Right lobe of liver (tissue), 6 donors: Measurements from ENCODE around the gene CHST11. TPM values are rescaled to one million over a fixed set of nuclear protein-coding genes. Genes with fewer than 3 reads are reported as not detected.

Source experiments
- ATAC-seq, 4 donors: fragments of 200-7000 bp; cut with Tn5 transposase; one replicate each; pipeline ENCODE4 v1.9.1; 2020; ENCODE audit warnings: mild to moderate bottlenecking in 4 of 4, moderate library complexity in 4 of 4
- DNase-seq, 3 donors: peaks; one replicate each; pipeline ENCODE4 v3.0.0-alpha.2; 2020
- H3K27ac ChIP-seq, 3 donors: fragments of 200-600 bp; one replicate each; pipeline ENCODE4 v1.8.0; 2022
- H3K27me3 ChIP-seq, 2 donors: fragments of 200-600 bp; one replicate each; pipeline ENCODE4 v1.8.0; 2022
- H3K36me3 ChIP-seq, 4 donors: fragments of 200-600 bp; sonication (generic) in 1 of 4; one replicate each; pipeline versions ENCODE4 v1.5.1 to v1.8.0; 2017 to 2022; ENCODE audit warnings: control low read depth in 1 of 4
- H3K4me1 ChIP-seq, 4 donors: fragments of 200-600 bp; sonication (generic) in 1 of 4; one replicate each; pipeline versions ENCODE4 v1.5.1 to v1.8.0; 2017 to 2022; ENCODE audit warnings: control low read depth in 1 of 4
- H3K4me3 ChIP-seq, 3 donors: fragments of 200-600 bp; one replicate each; pipeline ENCODE4 v1.8.0; 2022
- H3K9me3 ChIP-seq, 4 donors: fragments of 200-600 bp; sonication (generic) in 1 of 4; one replicate each; pipeline versions ENCODE4 v1.5.1 to v1.8.0; 2017 to 2022; ENCODE audit warnings: control low read depth in 1 of 4
- POLR2A ChIP-seq: fragments of 450-650 bp; IDR thresholded peaks from one replicate; pipeline ENCODE4 v1.6.1; 2017; ENCODE audit warnings: antibody characterized with exemption, mild to moderate bottlenecking
- WGBS: methylation state at CpG from one replicate; pipeline ENCODE4 v1.1.6; 2018; ENCODE audit warnings: low coverage, low lambda C conversion rate; ENCODE audit not compliant: insufficient coverage; ENCODE audit errors: missing lambda C conversion rate; 5-methylcytosine and 5-hydroxymethylcytosine counted together
- intact Hi-C, 2 donors: fragments of 100-400 bp; cut with DNase I; formaldehyde crosslinking; loops; one replicate each; pipeline versions ENCODE4 v1.11.2 to v1.14.1; 2022
- total RNA-seq, 6 experiments: library from RNA; depleted of rRNA in 2 of 6; stranded (reverse); fragments of >200 nt in 2 of 6; fragmentation: NEBNext Ultra II Directional in 3 of 6; extraction: Animal tissue kit (Norgen Biotek cat#: 25700) in 3 of 6; gene quantifications; one replicate each; pipeline versions ENCODE4 v1.1.0 to v1.2.4, GENCODE V29; 2016 to 2023
- TF ChIP-seq, protein P1 (sequence below), 4 donors: fragments of 200-600 bp in 3 of 4; fragments of 450-650 bp in 1 of 4; IDR thresholded peaks; one replicate each; pipeline versions ENCODE4 v1.5.1 to v1.8.0; 2016 to 2022; ENCODE audit warnings: antibody characterized with exemption in 4 of 4, mild to moderate bottlenecking in 2 of 4
- donor health status: DM: no; HTN: yes; CAD: no.
- donor health status: DM: no; HTN: no; CAD: no.
- donor health status: DM: no; HTN: no; CAD: no.
- donor health status: DM: no; HTN: yes; CAD: no.
- donor health status: DM: no; HTN: yes; CAD: no.

Gene CHST11
- total RNA-seq, 6 experiments from 2014 or later: 0.57 to 10.4 (median 3.5) TPM

DNA sequence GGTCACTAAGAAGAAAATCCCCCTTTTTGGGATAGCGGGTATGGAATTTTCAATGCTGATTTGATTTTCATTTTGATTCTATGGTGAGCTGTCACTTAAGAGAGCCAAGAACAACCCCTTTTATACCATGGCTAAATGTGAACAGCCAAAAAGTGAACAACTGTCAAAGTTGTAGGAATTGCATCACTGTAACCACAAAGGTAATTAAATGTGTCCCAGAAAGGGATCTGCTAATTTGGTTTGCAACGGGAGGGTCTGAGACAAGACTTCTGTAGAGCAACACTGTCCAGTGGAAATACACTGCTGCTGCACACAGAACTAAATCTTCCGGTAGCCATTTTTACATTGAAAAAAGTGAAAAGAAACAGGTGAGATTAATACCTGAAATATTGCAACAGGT lies 14.6 kb downstream of the CHST11 start:
- TF ChIP-seq POLR2A: no peak
- TF ChIP-seq, protein P1, sequence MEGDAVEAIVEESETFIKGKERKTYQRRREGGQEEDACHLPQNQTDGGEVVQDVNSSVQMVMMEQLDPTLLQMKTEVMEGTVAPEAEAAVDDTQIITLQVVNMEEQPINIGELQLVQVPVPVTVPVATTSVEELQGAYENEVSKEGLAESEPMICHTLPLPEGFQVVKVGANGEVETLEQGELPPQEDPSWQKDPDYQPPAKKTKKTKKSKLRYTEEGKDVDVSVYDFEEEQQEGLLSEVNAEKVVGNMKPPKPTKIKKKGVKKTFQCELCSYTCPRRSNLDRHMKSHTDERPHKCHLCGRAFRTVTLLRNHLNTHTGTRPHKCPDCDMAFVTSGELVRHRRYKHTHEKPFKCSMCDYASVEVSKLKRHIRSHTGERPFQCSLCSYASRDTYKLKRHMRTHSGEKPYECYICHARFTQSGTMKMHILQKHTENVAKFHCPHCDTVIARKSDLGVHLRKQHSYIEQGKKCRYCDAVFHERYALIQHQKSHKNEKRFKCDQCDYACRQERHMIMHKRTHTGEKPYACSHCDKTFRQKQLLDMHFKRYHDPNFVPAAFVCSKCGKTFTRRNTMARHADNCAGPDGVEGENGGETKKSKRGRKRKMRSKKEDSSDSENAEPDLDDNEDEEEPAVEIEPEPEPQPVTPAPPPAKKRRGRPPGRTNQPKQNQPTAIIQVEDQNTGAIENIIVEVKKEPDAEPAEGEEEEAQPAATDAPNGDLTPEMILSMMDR (IDR thresholded peaks at IDR 0.05): no peak
- DNase-seq: no peak
- WGBS: 71% methylated on average over 3 of the region's 3 CpGs
- H3K27ac ChIP-seq: no peak overlapping the region
- no peaks in the 10 kb centered on the region for H3K27me3 ChIP-seq
- H3K36me3 ChIP-seq: no peaks in the 10 kb centered on the region
- intact Hi-C loops: no loop called here
- H3K4me1 ChIP-seq: no peaks in the 10 kb centered on the region
- no peaks in the 10 kb centered on the region for H3K9me3 ChIP-seq
- no peak overlapping the region for H3K4me3 ChIP-seq
- no peak for ATAC-seq

DNA sequence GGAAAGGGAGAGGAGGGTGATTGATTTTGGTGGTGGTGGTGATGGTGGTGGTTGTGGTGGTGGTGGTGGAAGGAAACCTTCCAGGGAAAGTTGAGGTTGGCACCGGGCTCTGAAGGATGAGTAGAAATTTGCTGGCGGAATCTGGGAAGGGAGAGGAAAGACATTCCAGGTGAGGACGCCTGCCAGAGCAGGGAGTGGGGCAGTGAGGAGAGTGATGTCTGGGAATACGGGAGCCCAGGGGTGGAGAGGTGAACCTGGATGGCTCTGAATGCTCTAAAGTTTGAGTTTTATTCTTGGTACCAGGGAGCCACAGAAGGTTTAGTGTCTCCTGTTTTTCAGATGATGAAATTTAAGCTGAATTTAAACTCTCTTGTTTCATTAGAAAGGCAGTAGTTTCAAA lies 16.0 kb downstream of the CHST11 start:
- H3K36me3 ChIP-seq: no peaks in the 10 kb centered on the region
- DNase-seq (no peak), ATAC-seq (no peak)
- H3K4me1 ChIP-seq: no peaks in the 10 kb centered on the region
- no peaks in the 10 kb centered on the region for H3K27me3 ChIP-seq
- no peaks in the 10 kb centered on the region for H3K9me3 ChIP-seq
- no peak overlapping the region for H3K4me3 ChIP-seq
- H3K27ac ChIP-seq: no peak overlapping the region
- intact Hi-C loops: no loop called here
- TF ChIP-seq POLR2A: no peak
- TF ChIP-seq, protein P1 (IDR thresholded peaks at IDR 0.05): no peak
- WGBS: 50% methylated on average over 1 of the region's 4 CpGs

DNA sequence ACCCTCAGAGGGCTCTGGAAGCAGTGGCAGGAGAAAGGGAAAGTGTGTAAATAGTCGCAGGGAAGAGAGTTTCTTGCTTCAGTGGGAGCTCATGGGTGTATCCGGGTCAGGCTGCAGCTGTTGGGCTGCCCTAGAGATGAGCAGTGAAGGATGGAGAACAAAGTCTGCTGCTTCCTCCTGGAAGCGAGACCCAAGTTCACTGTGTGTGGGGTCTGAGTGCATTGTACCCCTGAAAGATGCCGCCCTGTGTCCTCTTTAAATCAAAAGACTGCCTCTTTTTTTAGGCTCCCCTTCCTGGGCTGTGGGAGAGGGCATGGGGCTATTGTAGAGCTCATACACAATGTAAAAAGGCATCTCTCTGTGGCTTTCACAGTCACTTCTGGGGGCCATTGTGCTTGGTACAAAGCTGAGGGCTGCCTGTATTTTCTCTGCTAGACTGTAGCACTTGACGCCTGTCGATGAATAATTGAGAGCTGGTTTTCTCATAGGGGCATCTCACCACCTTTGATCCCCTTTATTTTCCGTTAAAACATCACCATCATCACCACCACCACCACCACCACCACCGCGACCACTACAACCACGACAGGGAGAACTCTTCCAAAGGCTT lies 16.7 kb downstream of the CHST11 start:
- H3K9me3 ChIP-seq: no peaks in the 10 kb centered on the region
- H3K27me3 ChIP-seq: no peaks in the 10 kb centered on the region
- no peak for TF ChIP-seq POLR2A
- TF ChIP-seq, protein P1 (IDR thresholded peaks at IDR 0.05): no peak
- no peaks in the 10 kb centered on the region for H3K36me3 ChIP-seq
- H3K4me1 ChIP-seq: no peaks in the 10 kb centered on the region
- intact Hi-C loops: no loop called here
- ATAC-seq (peak; percentile 50 to 67 (median 62)), DNase-seq (no peak)
- H3K4me3 ChIP-seq: no peak overlapping the region
- 33% methylated on average over 8 of the region's 10 CpGs for WGBS
- no peak overlapping the region for H3K27ac ChIP-seq

DNA sequence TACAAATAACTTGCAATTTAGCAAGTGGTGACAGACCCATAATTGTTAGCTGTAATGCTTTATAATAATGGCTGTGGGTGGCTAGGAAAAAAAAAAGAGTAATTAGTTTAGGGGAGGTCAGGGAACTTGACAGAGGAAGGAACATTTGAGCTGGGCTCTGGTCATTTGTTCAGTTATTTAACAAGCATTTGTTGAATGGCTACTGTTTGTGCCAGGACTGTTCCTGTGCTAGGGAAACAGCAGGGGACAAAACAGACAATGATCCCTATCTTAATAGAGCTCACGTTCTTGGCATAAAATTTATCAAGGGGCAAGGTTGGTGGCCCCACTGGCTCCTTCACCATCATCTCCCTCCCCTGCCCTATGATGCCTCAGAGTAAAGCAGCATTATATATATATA lies 18.5 kb downstream of the CHST11 start:
- no peaks in the 10 kb centered on the region for H3K4me1 ChIP-seq
- ATAC-seq (peak in 1 of 4 donors; percentile 7), DNase-seq (no peak)
- intact Hi-C loops: no loop called here
- WGBS: 0% methylated on average over 1 of the region's 1 CpG
- no peak for TF ChIP-seq POLR2A
- TF ChIP-seq, protein P1 (IDR thresholded peaks at IDR 0.05): no peak
- no peak overlapping the region for H3K27ac ChIP-seq
- H3K27me3 ChIP-seq: no peaks in the 10 kb centered on the region
- H3K4me3 ChIP-seq: no peak overlapping the region
- H3K36me3 ChIP-seq: no peaks in the 10 kb centered on the region
- H3K9me3 ChIP-seq: no peaks in the 10 kb centered on the region
